M059J (cell line): Measurements from ENCODE around the gene CAND2. TPM values are rescaled to one million over a fixed set of nuclear protein-coding genes. Genes with fewer than 3 reads are reported as not detected.

Source experiments
- total RNA-seq: library from RNA; depleted of rRNA; stranded (reverse); fragments of >200 nt; shearing (Covaris generic); gene quantifications from 2 replicates; pipeline ENCODE4 v1.2.3, GENCODE V29; 2014; rRNA removed

Gene CAND2
- total RNA-seq, 1 experiment from 2014 or later, result 4.0 TPM

Other genes with a start within 250 kb of the CAND2 start
- 33.5 and 36.8 TPM in 2 replicates for gene MKRN2, start 239.6 kb upstream of the CAND2 start, total RNA-seq
- 78.0 and 106 TPM in 2 replicates for gene RAF1, start 132.6 kb upstream of the CAND2 start, total RNA-seq
- gene TMEM40, start 37.4 kb upstream of the CAND2 start, total RNA-seq, result 0.74 and 1.3 TPM in 2 replicates
- gene RPL32, start 44.9 kb downstream of the CAND2 start, total RNA-seq, result 490 and 706 TPM in 2 replicates